HG03432 (cell line): ENCODE measurements around the gene MAPKAP1.

Experiments
- ATAC-seq: cut with Tn5 transposase; IDR thresholded peaks from one replicate; pipeline ENCODE4 v1.9.1; 2021; ENCODE audit warnings: mild to moderate bottlenecking, moderate library complexity; ENCODE audit not compliant: unreplicated experiment

MAPKAP1 gene

DNA sequence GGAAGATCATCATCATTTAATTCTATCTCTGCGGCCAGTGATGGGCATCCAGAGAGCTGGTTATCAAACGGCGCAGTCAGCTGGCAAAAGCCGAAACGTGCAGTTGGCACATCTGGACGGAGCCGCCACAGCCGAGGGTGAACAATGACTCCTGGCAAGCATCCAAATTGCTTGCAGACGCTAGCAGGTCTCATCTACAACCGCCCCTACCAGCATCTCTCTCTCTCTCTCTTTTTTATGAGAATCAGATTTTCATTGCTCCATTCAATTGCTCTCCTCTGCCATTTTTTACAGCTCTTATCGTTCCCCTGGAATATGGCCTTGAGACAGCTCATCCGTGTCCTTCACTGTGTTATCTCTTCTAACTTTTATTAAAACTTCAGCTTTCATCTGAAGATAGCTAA is 165.2 kb downstream of the MAPKAP1 start:
- ATAC-seq = no peak

DNA sequence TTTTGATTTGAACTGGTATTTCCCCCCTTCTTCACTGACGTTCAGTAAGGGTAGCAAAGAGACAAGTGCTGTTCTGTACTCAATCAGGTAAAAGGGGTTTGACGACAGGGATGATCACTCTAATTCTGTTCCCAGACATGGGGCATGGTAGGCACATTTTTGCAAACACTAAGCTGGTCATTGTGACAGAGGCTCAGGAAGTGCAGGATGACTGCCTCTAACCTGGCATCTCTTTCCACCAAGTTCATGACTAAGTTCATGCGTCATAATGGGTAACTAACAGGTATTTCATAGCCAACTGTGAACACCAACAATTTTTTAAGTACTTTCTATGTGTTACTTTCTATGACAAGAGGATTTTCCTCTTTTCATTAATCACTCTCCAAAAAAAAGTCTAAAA is 166.5 kb downstream of the MAPKAP1 start:
- ATAC-seq = no peak

DNA sequence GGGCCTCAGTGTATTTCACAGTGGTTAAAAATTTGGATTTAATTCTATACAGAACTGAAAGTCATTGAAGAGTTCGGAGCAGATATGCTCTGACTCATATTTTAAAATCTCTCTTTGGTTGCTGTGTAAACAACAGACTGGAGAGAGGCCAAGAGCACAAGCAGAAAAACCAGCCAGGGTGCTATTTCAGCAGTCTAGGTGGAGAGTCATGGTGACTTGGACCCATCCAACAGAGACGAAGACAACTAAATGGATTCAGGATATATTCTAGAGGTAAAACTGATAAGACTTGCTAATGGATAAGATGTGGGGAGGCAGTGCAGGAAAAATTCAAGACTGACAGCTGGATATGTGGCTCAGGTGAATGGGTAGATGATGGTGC is 168.9 kb downstream of the MAPKAP1 start:
- no peak for ATAC-seq

DNA sequence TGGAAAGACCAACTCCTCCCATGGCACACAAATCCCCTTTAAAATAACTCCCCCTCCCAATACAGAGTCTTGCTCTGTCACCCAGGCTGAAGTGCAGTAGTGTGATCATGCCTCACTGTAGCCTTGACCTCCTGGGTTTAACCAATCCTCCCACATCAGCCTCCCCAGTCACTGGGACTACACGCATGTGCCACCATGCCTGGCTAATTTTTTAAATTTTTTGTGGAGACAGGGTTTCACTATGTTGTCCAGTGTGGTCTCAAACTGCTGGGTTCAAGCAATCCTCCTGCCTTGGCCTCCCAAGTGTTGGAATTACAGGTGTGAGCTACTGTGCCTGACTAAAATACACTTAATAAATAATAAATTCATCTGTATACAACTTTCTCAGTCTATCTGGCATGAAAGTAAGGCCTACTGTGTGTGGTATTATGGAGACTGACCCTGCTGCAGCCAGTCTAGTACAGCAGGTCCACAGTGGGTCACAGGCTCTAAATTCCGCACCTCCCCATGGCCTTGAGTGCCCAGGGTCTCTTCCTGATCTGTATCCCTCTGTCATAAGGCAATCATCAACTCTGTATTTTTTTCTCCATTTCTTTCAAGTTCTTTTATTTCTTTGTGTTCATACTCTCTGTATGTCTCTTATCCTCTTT is 169.4 kb downstream of the MAPKAP1 start:
- no peak for ATAC-seq

DNA sequence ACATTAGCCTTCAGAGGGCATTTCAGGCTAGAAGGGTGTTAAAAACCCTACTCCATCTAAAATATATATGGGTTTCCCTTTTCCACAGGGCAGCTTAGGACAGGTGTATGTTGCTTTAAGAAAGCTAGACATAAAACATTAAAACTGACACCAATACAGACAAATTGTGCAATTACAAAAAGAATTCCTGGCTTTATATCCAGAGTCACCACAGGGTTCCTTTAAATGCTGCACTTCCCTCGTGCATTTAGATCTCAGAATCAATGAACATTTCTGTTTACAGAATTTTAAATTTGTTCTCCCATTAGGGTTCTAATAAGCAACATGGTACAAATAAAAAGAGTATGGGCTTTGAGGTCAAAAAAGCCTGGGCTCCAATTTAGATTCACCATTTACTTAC is 170.2 kb downstream of the MAPKAP1 start:
- no peak for ATAC-seq

DNA sequence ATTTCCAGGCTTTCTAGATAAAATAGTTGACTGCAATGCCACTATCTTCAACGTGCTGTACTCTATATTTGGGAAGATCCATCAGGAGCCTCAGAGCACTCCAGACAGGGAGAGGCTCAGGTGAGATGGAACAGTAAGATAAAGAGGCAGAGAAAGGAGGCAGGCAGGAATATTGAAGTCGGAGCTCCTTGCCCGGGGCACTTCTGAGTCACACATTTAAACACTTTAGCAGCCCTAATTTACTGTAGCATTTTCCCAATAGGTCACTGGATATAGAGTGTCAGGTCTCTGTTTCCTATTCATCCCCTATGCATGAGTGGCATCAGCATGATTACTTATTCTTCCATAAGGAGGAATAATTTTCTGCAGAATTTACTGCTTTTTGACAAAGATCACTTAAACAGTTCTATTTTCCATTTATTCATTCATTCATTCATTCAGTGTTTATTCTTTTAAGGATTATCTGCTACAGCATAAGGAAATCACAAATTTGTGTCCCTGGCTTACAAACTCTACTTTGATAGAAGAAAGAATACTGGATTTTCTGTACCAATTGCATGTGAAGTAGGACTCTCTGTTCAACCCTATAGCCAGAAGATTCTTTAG is 170.7 kb downstream of the MAPKAP1 start:
- no peak for ATAC-seq

DNA sequence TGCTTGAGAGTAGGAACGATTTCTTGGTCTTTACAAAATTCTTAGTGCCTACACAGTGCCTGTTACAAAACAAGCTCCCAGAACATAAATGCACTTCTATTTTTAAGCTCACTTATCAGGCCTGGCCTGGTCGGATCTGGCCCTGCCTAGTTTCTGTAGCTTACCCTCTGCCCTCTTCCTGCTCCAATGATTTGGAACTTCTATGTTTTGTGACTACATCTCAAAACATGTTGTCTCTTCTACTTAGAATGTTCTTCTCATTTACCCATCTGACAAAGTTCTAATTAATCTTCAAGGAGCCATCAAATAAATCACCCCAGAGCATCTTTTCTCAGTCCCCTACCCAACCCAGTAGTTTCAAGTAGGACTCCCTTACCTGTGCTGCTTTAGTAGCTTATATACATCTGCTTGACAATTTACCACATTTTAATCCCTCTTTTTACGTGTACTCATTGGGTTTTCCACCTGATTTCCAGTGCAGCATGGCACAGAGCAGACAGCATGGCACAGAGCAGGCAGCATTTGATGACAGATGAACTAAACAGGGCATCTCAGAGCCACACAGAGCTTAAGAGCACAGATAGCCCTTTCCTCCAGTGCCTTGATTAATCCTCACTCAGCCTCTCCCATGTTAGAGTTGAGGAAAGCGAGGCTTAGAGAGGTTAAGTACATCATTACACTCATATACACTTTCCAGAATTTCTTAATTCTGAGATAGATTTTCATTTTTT is 171.9 kb downstream of the MAPKAP1 start:
- no peak for ATAC-seq

DNA sequence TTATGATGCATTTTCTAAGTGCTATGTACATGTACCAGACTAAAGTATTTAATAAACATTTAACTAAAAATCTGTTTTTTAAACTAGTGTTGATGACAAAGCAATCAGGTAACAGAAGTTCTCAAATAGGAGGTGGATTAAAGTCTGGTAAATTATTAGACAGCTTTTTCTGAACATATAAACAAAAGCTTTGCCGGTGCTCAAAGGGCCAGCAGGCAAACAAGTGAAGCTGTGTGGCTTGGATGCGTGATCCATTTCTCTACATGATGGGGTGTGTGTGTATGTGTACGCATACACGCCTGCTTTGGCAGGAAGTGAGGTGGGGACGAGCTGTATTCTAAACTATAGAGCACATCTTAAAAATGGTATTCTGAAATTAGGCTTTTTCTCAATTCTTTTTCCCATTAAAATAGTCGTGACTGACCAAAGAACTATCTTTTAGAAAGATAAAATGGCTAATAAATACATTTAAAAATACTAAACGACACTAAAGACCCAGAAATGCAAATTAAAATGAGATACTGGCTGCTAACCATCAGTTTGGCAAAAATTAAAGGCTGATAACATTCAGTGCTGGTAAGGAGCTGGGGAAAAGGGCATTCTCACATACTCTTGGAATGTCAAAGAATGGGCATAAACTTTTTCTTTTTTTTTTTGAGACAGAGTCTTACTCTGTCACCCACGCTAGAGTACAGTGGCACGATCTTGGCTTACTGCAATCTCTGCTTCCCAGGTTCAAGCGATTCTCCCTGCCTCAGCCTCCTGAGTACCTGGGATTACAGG is 174.0 kb downstream of the MAPKAP1 start:
- ATAC-seq = no peak

DNA sequence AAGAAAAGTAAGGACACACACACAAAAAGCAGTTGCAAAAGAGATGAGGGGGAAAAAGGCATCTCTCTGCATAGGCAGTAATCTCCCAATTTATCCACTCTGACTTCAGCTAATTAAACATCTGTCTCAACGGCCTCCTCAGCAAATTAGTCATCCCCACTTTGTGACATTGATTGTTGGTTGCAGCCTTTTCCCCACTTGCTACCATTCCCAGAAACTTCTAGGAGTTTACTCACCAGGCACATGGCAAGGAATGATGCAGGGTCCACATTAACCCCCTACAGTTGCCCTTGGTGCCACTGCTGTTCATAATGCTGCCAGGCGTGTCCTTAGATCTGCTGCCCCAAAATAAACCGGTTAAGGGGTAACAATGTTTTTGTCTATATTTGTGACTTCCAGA is 174.6 kb downstream of the MAPKAP1 start:
- no peak for ATAC-seq

DNA sequence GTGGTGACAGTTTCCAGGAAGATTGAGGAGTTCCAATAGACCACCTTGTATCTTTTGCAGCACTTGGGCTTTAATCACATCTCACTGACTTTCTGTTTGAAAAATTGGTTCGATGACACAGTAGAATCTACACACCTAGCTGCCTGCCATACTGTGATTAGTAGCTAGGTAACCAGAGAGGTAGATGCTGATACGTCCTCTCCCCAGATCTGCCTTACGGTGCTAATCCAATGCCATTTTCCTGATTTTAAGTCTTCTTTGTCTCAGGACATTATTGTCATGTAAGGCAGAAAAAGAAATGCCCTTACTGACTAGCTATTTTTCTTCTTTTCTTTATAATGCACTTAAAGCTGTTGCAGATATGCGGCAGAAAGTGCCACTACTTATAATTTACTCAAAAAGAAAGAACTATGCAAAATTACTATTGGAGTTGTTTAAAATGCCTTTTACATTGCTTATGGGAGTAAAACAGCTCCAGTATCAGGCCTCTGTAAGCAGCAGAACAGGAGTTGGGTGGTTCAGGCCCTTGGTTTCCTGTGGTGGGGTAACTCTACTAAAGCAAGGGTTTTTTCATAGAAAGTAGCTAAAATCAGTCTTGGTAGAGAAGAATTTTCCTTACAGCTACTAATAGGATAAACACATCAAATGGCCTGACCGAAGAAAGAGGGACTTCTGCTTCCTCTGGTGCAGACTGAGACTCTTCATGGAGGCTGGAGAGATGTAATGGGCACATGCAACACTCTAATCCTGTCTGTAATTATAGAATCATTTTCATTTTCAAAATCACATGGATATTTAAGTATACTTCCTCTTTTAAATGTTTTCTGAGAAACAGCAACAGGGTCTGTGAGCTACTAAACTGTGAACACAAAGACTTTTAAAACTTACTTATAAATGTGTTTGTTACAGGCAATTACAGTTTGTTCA is 177.2 kb downstream of the MAPKAP1 start:
- peak; percentile 67 for ATAC-seq

DNA sequence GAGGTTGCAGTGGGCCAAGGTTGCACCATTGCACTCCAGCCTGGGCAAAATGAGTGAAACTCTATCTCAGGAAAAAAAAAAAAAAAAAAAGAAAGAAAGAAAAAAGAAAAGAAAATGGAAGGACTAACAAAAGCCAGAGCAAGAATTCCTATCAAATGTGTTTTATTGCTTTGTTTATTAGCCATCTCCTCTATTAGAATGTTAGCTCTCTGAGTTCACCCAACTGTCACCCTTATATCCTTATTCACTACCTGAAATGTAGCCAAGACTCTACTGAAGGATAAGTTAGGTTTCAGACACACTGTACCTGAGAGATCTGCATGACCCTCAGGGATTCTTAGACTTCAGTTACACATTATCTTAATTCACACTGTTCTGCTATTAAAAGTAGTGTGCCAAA is 177.9 kb downstream of the MAPKAP1 start:
- no peak for ATAC-seq

DNA sequence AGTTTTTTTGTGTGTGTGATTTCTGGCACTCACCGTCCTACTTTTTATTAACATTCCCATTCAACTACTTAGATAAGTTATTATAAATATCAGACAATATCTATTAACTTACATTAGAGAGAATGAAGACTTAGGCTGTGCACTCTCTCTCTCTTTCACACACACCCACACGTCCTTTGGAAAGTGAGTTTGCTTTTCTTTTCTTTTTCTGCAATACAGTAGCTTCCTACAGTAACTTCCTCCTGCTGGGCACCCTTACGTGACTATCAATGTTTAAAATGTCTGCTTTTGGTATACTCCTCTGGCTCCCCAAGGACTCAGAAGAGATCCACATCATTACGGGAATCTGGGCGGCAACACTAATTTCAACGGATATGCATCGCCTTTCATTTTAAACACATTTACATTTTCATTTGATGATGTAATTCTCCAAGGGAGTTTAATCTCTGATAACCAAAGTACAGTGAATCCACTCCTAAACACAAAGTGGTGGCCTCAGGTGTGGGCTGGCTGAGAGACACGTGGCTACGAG is 179.5 kb downstream of the MAPKAP1 start:
- ATAC-seq = no peak

DNA sequence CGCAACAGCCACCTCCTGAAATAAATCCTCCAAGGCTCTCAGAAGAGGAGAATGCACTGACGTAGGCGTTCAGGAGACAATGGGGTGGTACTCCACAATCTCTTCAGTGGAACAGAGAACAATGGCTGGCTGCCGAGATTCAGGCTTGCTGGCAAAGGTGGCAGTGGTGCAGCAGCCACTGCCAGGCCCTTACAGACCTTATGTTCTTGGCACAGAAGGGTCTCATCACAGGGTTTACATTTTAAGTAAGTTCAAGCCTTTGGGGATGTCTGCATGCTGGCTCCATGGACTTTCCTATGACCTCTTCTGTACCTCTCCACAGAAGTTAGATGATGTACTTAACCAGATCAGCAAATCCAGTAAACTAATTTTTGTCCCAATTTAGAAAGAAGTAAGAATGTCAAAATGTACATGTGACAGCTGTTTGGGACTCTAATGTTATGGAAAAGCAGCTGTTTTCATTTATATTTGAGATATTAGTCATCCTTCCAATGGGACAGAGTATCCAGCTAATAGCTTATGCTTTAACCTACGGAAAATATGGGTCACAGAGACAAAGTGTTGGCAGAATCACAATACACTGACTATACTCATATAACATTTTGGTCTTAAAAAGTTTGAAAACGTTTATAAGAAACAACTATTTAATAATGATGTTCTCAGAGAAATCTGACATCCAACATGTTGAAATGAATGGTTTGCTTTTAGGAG is 180.9 kb downstream of the MAPKAP1 start:
- no peak for ATAC-seq

DNA sequence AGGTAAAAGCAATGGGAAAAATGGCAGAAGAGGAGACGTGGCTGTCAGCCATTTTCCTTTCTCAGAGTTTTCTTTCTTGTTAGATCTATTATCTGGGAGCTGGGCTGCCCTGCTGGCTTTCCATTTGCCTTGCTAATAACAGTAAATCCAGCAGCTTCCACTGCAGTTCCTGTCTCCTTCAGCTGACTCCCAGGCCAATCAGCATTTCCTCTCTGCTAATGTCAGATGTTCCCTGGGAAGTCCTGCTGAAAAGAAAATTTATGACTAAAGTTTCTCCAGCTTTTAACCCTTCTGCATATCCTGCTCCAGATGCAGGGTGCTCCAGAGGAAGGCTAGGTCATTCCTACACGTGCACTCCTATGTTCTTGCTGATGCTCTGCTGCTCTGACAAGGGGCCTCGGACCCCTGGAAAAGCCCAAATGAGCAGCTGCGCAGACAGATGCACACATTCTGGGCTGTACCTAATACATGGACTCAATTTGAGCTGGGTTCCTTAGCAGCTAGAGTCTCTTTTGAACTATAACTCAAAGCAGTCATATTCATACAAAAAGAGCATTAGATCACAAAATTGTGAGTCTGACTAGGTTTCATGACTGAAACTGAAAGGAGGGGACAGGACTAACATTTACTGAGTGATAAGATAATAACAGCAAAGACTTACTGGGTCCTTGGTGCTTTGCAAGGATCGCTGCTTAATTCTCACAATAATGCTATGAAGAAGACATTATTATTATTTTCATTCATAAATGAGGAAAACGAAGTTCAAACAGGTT is 182.2 kb downstream of the MAPKAP1 start:
- no peak for ATAC-seq

DNA sequence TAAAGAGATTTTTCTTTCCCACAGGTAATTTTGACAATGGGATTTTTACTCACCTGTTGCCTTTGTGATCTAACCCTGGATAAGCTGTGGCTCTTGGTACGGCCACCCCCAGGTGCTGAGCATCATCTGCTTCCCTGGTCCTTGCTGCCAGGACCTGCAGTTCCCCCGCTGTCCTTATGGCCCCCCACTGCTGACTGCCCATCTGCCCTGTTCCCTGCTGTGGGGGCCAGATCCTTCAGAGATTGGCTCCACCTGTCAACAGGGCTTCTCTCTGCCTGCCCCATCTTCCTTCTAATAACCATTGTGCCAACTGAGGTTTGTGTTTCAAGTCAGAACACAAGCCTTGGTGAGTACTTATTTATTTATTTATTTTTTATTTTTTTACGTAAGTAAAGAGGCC is 183.3 kb downstream of the MAPKAP1 start:
- ATAC-seq = no peak

DNA sequence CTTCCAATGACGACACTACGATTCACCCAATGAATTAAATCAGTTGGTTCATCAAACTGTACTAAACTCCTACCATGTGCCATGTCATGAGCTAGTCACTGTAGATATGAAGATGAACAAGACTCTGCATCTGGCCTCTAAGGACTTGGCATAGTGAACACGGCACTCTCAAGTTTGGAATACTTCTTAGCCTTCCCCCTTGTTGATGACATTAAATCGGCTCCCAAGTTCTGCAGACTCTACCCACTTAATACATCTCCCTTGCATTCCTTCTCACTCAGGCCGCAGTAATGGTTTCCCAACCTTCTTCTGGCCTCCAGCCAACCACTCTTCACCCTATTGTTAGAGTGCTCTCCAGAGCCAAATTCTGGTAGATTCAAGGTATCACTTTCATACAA is 184.7 kb downstream of the MAPKAP1 start:
- ATAC-seq = no peak

DNA sequence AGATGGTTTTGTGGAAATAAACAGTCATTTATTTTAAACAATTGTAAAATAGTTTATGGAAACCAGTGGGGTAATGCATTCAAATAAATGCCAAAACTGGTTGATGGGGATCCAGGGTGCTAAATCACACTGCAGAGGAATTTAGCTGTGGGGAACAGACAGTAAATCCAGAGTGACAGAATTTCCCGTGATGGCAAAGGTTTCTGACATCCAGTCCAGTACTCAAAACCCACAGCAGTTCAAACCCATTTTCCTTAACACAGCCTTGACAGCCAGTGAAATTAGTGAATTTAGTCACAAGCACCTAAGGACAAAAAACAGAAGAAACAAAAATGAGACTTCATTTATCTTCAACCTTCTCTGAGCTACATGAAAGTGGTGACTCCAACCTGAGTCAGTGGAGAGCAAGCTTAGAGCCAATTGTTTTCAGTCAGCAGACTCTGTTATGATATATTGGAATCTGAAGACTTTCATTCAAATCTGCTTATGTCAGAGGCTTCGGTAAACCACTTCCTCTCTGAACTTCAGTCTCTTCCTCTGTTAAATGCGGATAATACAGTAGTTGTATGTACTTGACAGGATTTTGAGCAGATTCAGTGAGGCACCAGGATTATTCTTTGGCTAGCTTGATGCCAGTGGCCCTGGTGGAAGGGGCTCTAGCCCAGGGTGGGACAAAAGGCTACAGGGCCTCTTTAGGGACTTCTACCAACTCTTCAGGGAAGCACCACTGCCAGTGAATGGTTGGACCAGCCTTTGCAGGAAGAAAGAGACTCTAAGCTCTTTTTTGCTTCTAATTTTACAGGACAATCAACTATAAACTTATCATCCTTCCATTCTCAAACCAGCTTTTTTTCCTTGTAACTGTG is 185.3 kb downstream of the MAPKAP1 start:
- no peak for ATAC-seq

DNA sequence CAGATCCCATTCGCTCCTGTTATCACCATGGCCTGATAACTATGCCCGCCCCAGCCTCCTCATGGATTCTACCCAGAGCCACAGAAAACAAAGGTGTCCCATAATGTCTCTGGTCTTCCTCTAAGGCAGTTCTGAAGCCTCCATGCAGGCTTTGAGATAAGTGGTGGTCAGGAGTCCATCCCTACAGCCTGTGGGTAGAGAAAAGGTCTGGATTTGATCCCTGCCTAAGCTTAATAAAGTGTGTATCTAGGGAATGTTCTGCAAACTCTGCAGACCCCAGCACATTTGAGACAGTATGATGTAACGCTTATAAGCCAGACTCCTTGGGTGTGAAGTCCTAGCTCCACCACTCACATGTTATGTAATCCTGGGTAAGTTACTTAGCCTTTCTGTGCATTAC is 187.3 kb downstream of the MAPKAP1 start:
- ATAC-seq = no peak
